K562 (cell line): ENCODE data around the gene BCAN. TPM values are rescaled to one million over a fixed set of nuclear protein-coding genes. Genes with fewer than 3 reads are reported as not detected.

Source experiments
- CBFA2T3 ChIP-seq: fragments of 450-650 bp; IDR thresholded peaks from 2 replicates; pipeline ENCODE4 v1.6.1; 2017
- DNMT1 ChIP-seq: fragments of 450-650 bp; IDR thresholded peaks from 2 replicates; pipeline ENCODE4 v1.6.1; 2016; ENCODE audit warnings: antibody characterized with exemption, mild to moderate bottlenecking
- FOXM1 ChIP-seq, 2 experiments: fragments of 450-650 bp in 1 of 2; sonication (generic) in 1 of 2; formaldehyde crosslinking in 1 of 2; IDR thresholded peaks; 2 replicates each; pipeline versions ENCODE4 v1.6.1 to v1.9.0; 2017 to 2022; ENCODE audit warnings: low read depth in 2 of 2, mild to moderate bottlenecking in 2 of 2, missing genetic modification reagents in 1 of 2, moderate library complexity in 1 of 2
- GATA2 ChIP-seq: sonication (generic); formaldehyde crosslinking; IDR thresholded peaks from 2 replicates; pipeline ENCODE4 v1.4.0; 2020; ENCODE audit warnings: mild to moderate bottlenecking, missing genetic modification reagents
- MAFK ChIP-seq: IDR thresholded peaks from 2 replicates; pipeline ENCODE4 v1.6.1; 2011; ENCODE audit warnings: low read length, improper control_type of control experiment
- MCM5 ChIP-seq: fragments of 450-650 bp; IDR thresholded peaks from 2 replicates; pipeline ENCODE4 v1.6.1; 2016; ENCODE audit warnings: low read depth
- MEF2D ChIP-seq: conservative IDR thresholded peaks from 2 replicates; pipeline ENCODE4 v1.6.1; 2016; ENCODE audit warnings: low read depth, missing genetic modification characterization, missing compliant biosample characterization
- MYNN ChIP-seq, 2 experiments: sonication (generic); formaldehyde crosslinking in 1 of 2; IDR thresholded peaks; 2 replicates each; pipeline versions ENCODE4 v1.5.0 to v1.6.1; 2016 to 2020; ENCODE audit warnings: antibody characterized with exemption in 1 of 2, missing genetic modification reagents in 1 of 2
- NCOA6 ChIP-seq: fragments of 450-650 bp; IDR thresholded peaks from 2 replicates; pipeline ENCODE4 v1.6.1; 2017; ENCODE audit warnings: mild to moderate bottlenecking
- PHTF2 ChIP-seq: fragments of 250-450 bp; sonication (Bioruptor Pico); IDR thresholded peaks from 2 replicates; pipeline ENCODE4 v1.5.0; 2021; ENCODE audit warnings: mild to moderate bottlenecking
- POLR2A ChIP-seq: fragments of 450-650 bp; conservative IDR thresholded peaks from 2 replicates; pipeline ENCODE4 v1.6.1; 2016
- PRPF4 ChIP-seq: fragments of 200-400 bp; formaldehyde crosslinking; IDR thresholded peaks from one replicate; pipeline ENCODE4 v1.6.1; 2017; ENCODE audit warnings: low read length, low read depth, mild to moderate bottlenecking; ENCODE audit not compliant: insufficient read depth, poor library complexity, severe bottlenecking
- RBBP5 ChIP-seq: fragments of 200-600 bp; sonication (generic); IDR thresholded peaks from 2 replicates; pipeline ENCODE4 v1.6.1; 2012; ENCODE audit warnings: borderline replicate concordance, mild to moderate bottlenecking, low read length, control low read depth, inconsistent platforms; ENCODE audit not compliant: insufficient read depth, poor library complexity, severe bottlenecking
- RBM17 ChIP-seq: fragments of 200-400 bp; formaldehyde crosslinking; IDR thresholded peaks from 2 replicates; pipeline ENCODE4 v1.6.1; 2017; ENCODE audit warnings: low read depth, mild to moderate bottlenecking, low read length, borderline replicate concordance
- SP1 ChIP-seq: sonication (generic); formaldehyde crosslinking; IDR thresholded peaks from 2 replicates; pipeline ENCODE4 v1.8.1; 2022; ENCODE audit warnings: mild to moderate bottlenecking, missing genetic modification reagents
- STAG1 ChIP-seq: sonication (generic); formaldehyde crosslinking; IDR thresholded peaks from 2 replicates; pipeline ENCODE4 v1.5.0; 2020; ENCODE audit warnings: missing genetic modification reagents, borderline replicate concordance
- TCF3 ChIP-seq: sonication (generic); formaldehyde crosslinking; IDR thresholded peaks from 2 replicates; pipeline ENCODE4 v1.4.0; 2020; ENCODE audit warnings: mild to moderate bottlenecking, missing genetic modification reagents
- TEAD1 ChIP-seq, 2 experiments: fragments of 450-650 bp in 1 of 2; sonication (generic) in 1 of 2; formaldehyde crosslinking; IDR thresholded peaks; 2 replicates each; pipeline versions ENCODE4 v1.4.0 to v1.8.0; 2020 to 2022; ENCODE audit warnings: mild to moderate bottlenecking in 2 of 2, missing genetic modification reagents in 1 of 2
- THRA ChIP-seq: fragments of 450-650 bp; IDR thresholded peaks from 2 replicates; pipeline ENCODE4 v1.6.1; 2017; ENCODE audit warnings: mild to moderate bottlenecking, moderate library complexity
- ZBTB26 ChIP-seq: fragments of 450-650 bp; formaldehyde crosslinking; IDR thresholded peaks from 2 replicates; pipeline ENCODE4 v1.4.0; 2022; ENCODE audit warnings: missing genetic modification characterization
- ZMIZ1 ChIP-seq, 2 experiments: fragments of 150-350 bp in 1 of 2; IDR thresholded peaks; 2 replicates each; pipeline ENCODE4 v1.6.1; 2012 to 2016; ENCODE audit warnings: low read depth in 2 of 2, low read length in 2 of 2, mild to moderate bottlenecking in 1 of 2, moderate library complexity in 1 of 2
- ZNF143 ChIP-seq: sonication (generic); formaldehyde crosslinking; IDR thresholded peaks from 2 replicates; pipeline ENCODE4 v1.9.0; 2022; ENCODE audit warnings: mild to moderate bottlenecking, missing genetic modification reagents
- ZNF436 ChIP-seq: fragments of 250-450, 450-650 bp; sonication (Bioruptor Pico); formaldehyde crosslinking; IDR thresholded peaks from 2 replicates; pipeline ENCODE4 v1.7.0; 2020; ENCODE audit warnings: mild to moderate bottlenecking
- ZNF583 ChIP-seq: fragments of 250-450 bp; sonication (Bioruptor Pico); IDR thresholded peaks from 2 replicates; pipeline ENCODE4 v1.4.0; 2020
- polyA plus RNA-seq, 8 experiments: library from polyadenylated mRNA; depleted of rRNA in 4 of 8; stranded (reverse) in 5 of 8; unstranded in 3 of 8; fragments of >200 nt; fragmentation: Nextera tagmentation in 2 of 8; fragmentation: Illumina TruSeq in 1 of 8; extraction: Ambion mirVana in 2 of 8; extraction: Trizol in 1 of 8; gene quantifications; 2 replicates each; pipeline versions ENCODE4 v1.2.1 to v1.2.3, GENCODE V29; 2011 to 2014; ENCODE audit warnings: inconsistent platforms in 1 of 8, missing spikeins in 1 of 8
- total RNA-seq, 7 experiments: library from RNA; depleted of rRNA in 6 of 7; stranded (reverse); fragments of >200 nt in 6 of 7; fragmentation: Illumina TruSeq in 2 of 7; extraction: Trizol in 2 of 7; gene quantifications; 2 replicates each; pipeline versions ENCODE4 v1.2.1 to v1.2.3, GENCODE V29; 2011 to 2021; ENCODE audit warnings: low replicate concordance in 1 of 7

BCAN gene
- total and polyA plus RNA-seq, 9 of the 15 experiments (the other 6 are each of a cell fraction or from before 2014, with no cell fraction given), result 0.04 to 0.33 (median 0.14) TPM; not detected in 5

DNA sequence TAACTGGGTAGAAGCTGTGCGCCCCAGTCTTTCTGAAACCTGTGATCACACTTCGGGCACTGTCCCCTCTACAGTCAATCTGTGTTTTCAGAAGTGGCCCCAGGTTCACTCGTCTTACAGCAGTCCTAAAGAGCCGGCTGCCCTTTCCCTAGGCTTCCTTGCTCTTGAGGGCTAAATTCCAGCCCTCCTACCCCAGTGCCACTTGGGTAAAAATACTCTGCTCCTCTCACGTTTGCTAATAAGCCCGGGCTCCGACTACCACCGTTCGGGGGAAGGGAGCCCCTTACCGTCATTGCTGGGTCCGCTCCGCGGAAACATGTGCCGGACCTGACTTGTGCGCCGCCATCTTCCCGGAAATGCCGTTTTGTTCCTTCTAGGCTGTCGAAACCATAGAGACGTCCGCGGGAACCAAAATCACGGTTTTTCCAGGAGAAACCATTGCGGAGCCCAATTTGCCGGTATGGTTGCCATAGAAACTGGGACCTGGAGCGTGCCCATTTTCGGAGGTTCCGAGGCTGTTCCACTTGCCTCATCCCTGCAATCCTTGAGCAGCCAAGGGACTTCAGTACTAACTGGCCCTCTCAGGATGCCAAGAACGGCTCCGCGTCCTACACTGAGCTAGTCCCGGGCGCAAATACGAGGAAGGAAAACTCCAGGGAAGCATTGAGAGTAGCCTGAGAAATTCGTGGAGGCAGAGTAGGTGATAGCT is 40.6 kb upstream of the BCAN start, which contains the start of gene GPATCH4 (continued):
- TF ChIP-seq TCF3 (CRISPR knock-in tag) (no peak), ZMIZ1 (IDR thresholded peaks at IDR 0.05; ENCODE audit: low read depth in 2 of 2, low read length in 2 of 2) (no peak), RBM17 (no peak), ZNF143 (CRISPR knock-in tag) (no peak), ZNF436 (CRISPR knock-in tag) (no peak), GATA2 (no peak), STAG1 (CRISPR knock-in tag) (no peak), TEAD1 (CRISPR knock-in tag; IDR thresholded peaks at IDR 0.05) (peak; percentile 71 to 77; a peak in 3 of 4 replicates), ZBTB26 (CRISPR knock-in tag) (0 out of 2 replicates have a peak, but pooled peaks have one; percentile 23), PRPF4 (no peak), MCM5 (no peak), MAFK (0 out of 2 replicates have a peak, but pooled peaks have one; percentile 3), NCOA6 (no peak), MYNN (IDR thresholded peaks at IDR 0.05) (no peak), MYNN (CRISPR knock-in tag; IDR thresholded peaks at IDR 0.05) (0 out of 2 replicates have a peak, but pooled peaks have one; percentile 30), SP1 (CRISPR knock-in tag) (peak; percentile 43; the same call in 1 of the 2 replicates), THRA (no peak), FOXM1 (IDR thresholded peaks at IDR 0.05; ENCODE audit: low read depth) (no peak), FOXM1 (CRISPR knock-in tag; IDR thresholded peaks at IDR 0.05; ENCODE audit: low read depth) (no peak), DNMT1 (no peak), RBBP5 (peak; percentile 78), MEF2D (tag) (no peak), POLR2A (peak; percentile 93), CBFA2T3 (no peak), PHTF2 (CRISPR knock-in tag) (no peak), ZNF583 (no peak)
